Natural killer cell treated with Interleukin-12 subunit alpha and Interleukin-12 subunit beta and Interleukin-15 and Interleukin-18, amount 100 ng/mL, for 72 hours (primary cell): ENCODE data around the gene PLEKHF1. TPM values are rescaled to one million over a fixed set of nuclear protein-coding genes. Genes with fewer than 3 reads are reported as not detected.

Experiments
- ATAC-seq, 2 donors: fragments of 150-1000 bp; cut with Tn5 transposase in 1 of 2; sonication (Bioruptor Pico), chemical (Tn5 transposase) in 1 of 2; 2 replicates each; pipeline ENCODE4 v1.10.0; 2021
- DNase-seq: peaks from one replicate; pipeline ENCODE4 v3.0.0; 2022; ENCODE audit warnings: low spot score
- H3K27ac Mint-ChIP-seq, 2 donors: 1 replicate in 1 of 2; 2 replicates in 1 of 2; pipeline ENCODE4 v1.8.0; 2022; ENCODE audit warnings: mixed read lengths in 2 of 2, mild to moderate bottlenecking in 1 of 2, moderate library complexity in 1 of 2
- H3K27me3 Mint-ChIP-seq, 2 donors: 1 replicate in 1 of 2; 2 replicates in 1 of 2; pipeline ENCODE4 v1.8.0; 2022; ENCODE audit warnings: mixed read lengths in 2 of 2
- H3K36me3 Mint-ChIP-seq: one replicate; pipeline ENCODE4 v1.8.0; 2022; ENCODE audit warnings: mixed read lengths
- H3K4me1 Mint-ChIP-seq, 2 donors: 1 replicate in 1 of 2; 2 replicates in 1 of 2; pipeline ENCODE4 v1.8.0; 2022; ENCODE audit warnings: low read depth in 2 of 2, mixed read lengths in 2 of 2, mild to moderate bottlenecking in 1 of 2
- H3K4me3 Mint-ChIP-seq: one replicate; pipeline ENCODE4 v1.8.0; 2022; ENCODE audit warnings: mixed read lengths
- H3K9me3 Mint-ChIP-seq: 2 replicates; pipeline ENCODE4 v1.8.0; 2022; ENCODE audit warnings: mixed read lengths
- total RNA-seq, 2 donors: library from RNA; stranded (reverse); gene quantifications; one replicate each; pipeline ENCODE4 v1.2.3, GENCODE V29; 2022

Gene PLEKHF1
- total RNA-seq, 2 donors from 2014 or later, result 15.6 to 17.7 TPM

GRCh38 chr19:29672933-29673336 lies 7.7 kb downstream of the PLEKHF1 start:
- peak; percentile 85 to 89 for ATAC-seq
- peak; percentile 89 for DNase-seq
- Mint-ChIP-seq H3K27ac (peak overlapping the region; percentile 92 to 93), H3K4me1 (peaks cover 66 to 81% of the 10 kb centered on the region in 2 donors), H3K27me3 (no peaks in the 10 kb centered on the region), H3K4me3 (peak overlapping the region; percentile 94), H3K36me3 (peaks cover 8% of the 10 kb centered on the region), H3K9me3 (no peaks in the 10 kb centered on the region)

- peak overlapping the region; percentile 92 to 93 for H3K27ac Mint-ChIP-seq
- peaks cover 8% of the 10 kb centered on the region for H3K36me3 Mint-ChIP-seq
- H3K4me1 Mint-ChIP-seq, result peaks cover 66 to 78% of the 10 kb centered on the region in 2 donors
- peak overlapping the region; percentile 94 for H3K4me3 Mint-ChIP-seq
- H3K9me3 Mint-ChIP-seq, result no peaks in the 10 kb centered on the region
- no peak for DNase-seq
- no peaks in the 10 kb centered on the region for H3K27me3 Mint-ChIP-seq
- peak in 1 of 2 donors; percentile 47 for ATAC-seq
These were observed 8.4 kb downstream of the PLEKHF1 start for GRCh38 chr19:29673451-29674371.

GRCh38 chr19:29674374-29675119 lies 9.3 kb downstream of the PLEKHF1 start:
- DNase-seq (no peak), ATAC-seq (no peak)
- H3K4me1 Mint-ChIP-seq, result peaks cover 59 to 73% of the 10 kb centered on the region in 2 donors
- peaks cover 8% of the 10 kb centered on the region for H3K36me3 Mint-ChIP-seq
- H3K27ac Mint-ChIP-seq, result no peak overlapping the region
- no peaks in the 10 kb centered on the region for H3K27me3 Mint-ChIP-seq
- H3K4me3 Mint-ChIP-seq, result no peak overlapping the region
- no peaks in the 10 kb centered on the region for H3K9me3 Mint-ChIP-seq

GRCh38 chr19:29675120-29675649 lies 9.9 kb downstream of the PLEKHF1 start:
- peaks cover 8% of the 10 kb centered on the region for H3K36me3 Mint-ChIP-seq
- peak overlapping the region; percentile 84 to 90 for H3K27ac Mint-ChIP-seq
- no peaks in the 10 kb centered on the region for H3K9me3 Mint-ChIP-seq
- H3K27me3 Mint-ChIP-seq, result no peaks in the 10 kb centered on the region
- DNase-seq, result no peak
- H3K4me1 Mint-ChIP-seq, result peaks cover 59 to 73% of the 10 kb centered on the region in 2 donors
- peak overlapping the region; percentile 25 for H3K4me3 Mint-ChIP-seq
- no peak for ATAC-seq

GRCh38 chr19:29675650-29676186 lies 10.5 kb downstream of the PLEKHF1 start:
- peaks cover 59 to 74% of the 10 kb centered on the region in 2 donors for H3K4me1 Mint-ChIP-seq
- peak overlapping the region; percentile 84 to 90 for H3K27ac Mint-ChIP-seq
- H3K36me3 Mint-ChIP-seq, result peaks cover 8% of the 10 kb centered on the region
- ATAC-seq (no peak), DNase-seq (no peak)
- no peaks in the 10 kb centered on the region for H3K9me3 Mint-ChIP-seq
- H3K4me3 Mint-ChIP-seq, result peak overlapping the region; percentile 58
- no peaks in the 10 kb centered on the region for H3K27me3 Mint-ChIP-seq

- no peaks in the 10 kb centered on the region for H3K27me3 Mint-ChIP-seq
- H3K27ac Mint-ChIP-seq, result peak overlapping the region; percentile 84 to 90
- H3K4me1 Mint-ChIP-seq, result peaks cover 59 to 74% of the 10 kb centered on the region in 2 donors
- H3K36me3 Mint-ChIP-seq, result no peaks in the 10 kb centered on the region
- no peak for ATAC-seq
- no peaks in the 10 kb centered on the region for H3K9me3 Mint-ChIP-seq
- H3K4me3 Mint-ChIP-seq, result peak overlapping the region; percentile 58
- no peak for DNase-seq
These were observed 11.3 kb downstream of the PLEKHF1 start for GRCh38 chr19:29676586-29676985.

- peak overlapping the region; percentile 58 for H3K4me3 Mint-ChIP-seq
- peak overlapping the region; percentile 84 to 90 for H3K27ac Mint-ChIP-seq
- H3K9me3 Mint-ChIP-seq, result no peaks in the 10 kb centered on the region
These were observed 11.9 kb downstream of the PLEKHF1 start for GRCh38 chr19:29677001-29677817.

GRCh38 chr19:29678484-29679106 lies 13.3 kb downstream of the PLEKHF1 start:
- Mint-ChIP-seq H3K4me3 (no peak overlapping the region), H3K9me3 (no peaks in the 10 kb centered on the region), H3K4me1 (peaks cover 47 to 65% of the 10 kb centered on the region in 2 donors)

More at GRCh38 chr19:29677001-29677817, 11.9 kb downstream of the PLEKHF1 start:
- peaks cover 54 to 70% of the 10 kb centered on the region in 2 donors for H3K4me1 Mint-ChIP-seq
- no peaks in the 10 kb centered on the region for H3K27me3 Mint-ChIP-seq
- ATAC-seq (no peak), DNase-seq (no peak)
- H3K36me3 Mint-ChIP-seq, result no peaks in the 10 kb centered on the region

GRCh38 chr19:29679598-29680210 lies 14.4 kb downstream of the PLEKHF1 start:
- Mint-ChIP-seq H3K27ac (peak overlapping the region; percentile 96), H3K4me3 (peak overlapping the region; percentile 89), H3K27me3 (no peaks in the 10 kb centered on the region), H3K4me1 (peaks cover 47 to 64% of the 10 kb centered on the region in 2 donors), H3K36me3 (no peaks in the 10 kb centered on the region), H3K9me3 (no peaks in the 10 kb centered on the region)
- ATAC-seq (no peak), DNase-seq (no peak)

More at GRCh38 chr19:29678484-29679106, 13.3 kb downstream of the PLEKHF1 start:
- DNase-seq (no peak), ATAC-seq (no peak)
- no peaks in the 10 kb centered on the region for H3K36me3 Mint-ChIP-seq
- H3K27me3 Mint-ChIP-seq, result no peaks in the 10 kb centered on the region
- H3K27ac Mint-ChIP-seq, result peak overlapping the region in 1 of 2 donors; percentile 53

GRCh38 chr19:29680447-29680846 lies 15.2 kb downstream of the PLEKHF1 start:
- H3K4me3 Mint-ChIP-seq, result peak overlapping the region; percentile 89
- H3K27ac Mint-ChIP-seq, result peak overlapping the region; percentile 96
- H3K9me3 Mint-ChIP-seq, result no peaks in the 10 kb centered on the region
- H3K4me1 Mint-ChIP-seq, result peaks cover 47 to 65% of the 10 kb centered on the region in 2 donors
- DNase-seq, result peak; percentile 96
- H3K27me3 Mint-ChIP-seq, result no peaks in the 10 kb centered on the region
- H3K36me3 Mint-ChIP-seq, result no peaks in the 10 kb centered on the region
- peak; percentile 96 to 97 for ATAC-seq

GRCh38 chr19:29680937-29681336 lies 15.7 kb downstream of the PLEKHF1 start:
- Mint-ChIP-seq H3K27ac (peak overlapping the region; percentile 96), H3K4me3 (peak overlapping the region; percentile 89), H3K27me3 (no peaks in the 10 kb centered on the region), H3K9me3 (no peaks in the 10 kb centered on the region), H3K36me3 (no peaks in the 10 kb centered on the region), H3K4me1 (peaks cover 47 to 61% of the 10 kb centered on the region in 2 donors)
- ATAC-seq (no peak), DNase-seq (no peak)
